Lung microvascular endothelial cell (primary cell): ENCODE measurements around the gene FGF14. TPM values are rescaled to one million over a fixed set of nuclear protein-coding genes. Genes with fewer than 3 reads are reported as not detected.
A peak's percentile ranks its signal among the peaks of the same experiment; 100 is the strongest.

Source experiments
- DNase-seq, 2 donors: peaks; one replicate each; pipeline versions ENCODE4 v3.0.0 to v3.0.0-alpha.2; 2010; ENCODE audit warnings: low read depth in 2 of 2
- total RNA-seq: library from RNA; depleted of rRNA; stranded (reverse); fragments of >200 nt; gene quantifications from 2 replicates; pipeline ENCODE4 v1.2.1, GENCODE V29; 2014

FGF14 gene
- total RNA-seq, 1 donor from 2014 or later = 0.79 TPM

DNA sequence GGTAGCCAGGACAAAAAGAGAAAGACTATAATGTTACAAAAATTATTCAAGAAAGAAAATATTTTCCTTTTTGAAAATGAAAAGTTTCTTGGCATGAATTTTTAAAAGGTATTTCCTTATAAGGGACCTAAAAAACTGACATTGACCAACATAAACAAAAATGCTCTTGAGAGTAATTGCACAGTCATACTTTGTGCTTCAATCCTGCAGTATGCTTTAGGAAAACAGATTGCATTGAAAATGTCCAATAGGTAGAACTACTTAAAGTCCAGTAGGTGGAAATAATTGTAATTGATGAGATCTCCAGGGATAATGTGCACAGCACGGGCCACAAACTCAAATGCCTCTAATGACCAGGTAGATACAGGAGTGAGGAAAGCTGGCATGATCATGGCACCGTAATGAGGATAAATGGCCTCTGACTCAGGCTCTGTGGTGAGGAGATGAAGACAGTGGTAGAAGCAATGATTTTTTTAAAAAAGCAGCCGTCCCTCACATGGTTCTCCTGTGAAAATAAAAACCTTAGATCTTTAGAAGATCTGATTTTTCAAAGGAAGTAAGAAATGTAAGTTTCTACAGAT lies 671.3 kb downstream of the FGF14 start:
- DNase-seq = no peak

DNA sequence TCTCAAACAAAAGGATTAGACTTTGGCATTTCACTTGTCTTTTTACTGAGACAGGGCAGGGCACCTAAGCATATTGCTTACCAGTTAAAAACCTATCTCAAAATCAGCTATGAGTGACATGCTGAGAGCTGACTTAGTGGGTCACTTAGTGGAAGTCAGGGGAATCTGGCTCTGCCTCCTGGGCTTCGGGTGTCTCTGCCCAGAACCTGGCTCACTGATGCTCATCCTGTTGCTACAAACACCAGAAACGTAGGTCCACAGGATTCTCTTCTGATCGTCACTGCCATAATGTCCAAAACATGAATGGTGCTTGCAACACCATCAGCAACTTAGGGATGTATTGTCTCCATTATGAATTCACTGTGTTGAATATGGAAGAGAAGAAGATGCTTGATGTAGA lies 673.2 kb downstream of the FGF14 start:
- DNase-seq = no peak

DNA sequence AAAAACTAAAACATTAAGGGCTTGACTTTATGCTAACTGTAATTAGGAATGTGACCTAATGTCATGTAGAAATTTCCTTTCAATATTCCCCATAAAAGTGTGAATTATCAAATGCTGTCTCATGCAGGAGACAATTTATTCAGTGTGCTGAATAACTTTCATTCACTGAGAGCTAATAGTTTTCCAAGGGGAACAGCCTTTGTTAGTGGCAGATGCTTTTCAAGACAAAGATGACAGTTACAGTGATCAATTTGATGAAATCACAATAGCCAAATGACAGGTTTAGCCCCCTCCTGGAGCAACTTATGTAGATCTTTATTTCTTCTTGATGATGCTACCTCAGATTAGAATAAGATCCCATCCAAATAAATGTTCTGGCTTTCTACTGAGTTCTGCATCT lies 673.8 kb downstream of the FGF14 start:
- no peak for DNase-seq

DNA sequence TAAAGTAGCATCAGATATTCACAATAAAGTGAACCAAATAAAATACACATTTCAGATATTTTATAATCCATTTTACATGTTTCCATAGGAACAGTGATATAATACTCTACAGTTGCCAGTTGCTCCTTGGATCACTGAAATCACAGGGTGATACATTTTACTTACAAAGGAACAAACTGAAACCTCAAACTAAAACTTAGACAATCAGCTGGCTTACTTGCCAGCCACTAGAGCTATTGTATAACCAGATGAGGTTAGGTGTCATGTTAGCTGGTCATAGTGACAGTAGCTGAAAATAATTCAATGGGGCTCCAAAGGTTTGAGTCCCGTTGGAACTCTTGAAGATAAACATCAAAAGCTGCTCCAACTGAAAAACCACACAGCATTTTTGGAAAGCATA lies 674.7 kb downstream of the FGF14 start:
- peak in 1 of 2 donors; percentile 8 for DNase-seq

DNA sequence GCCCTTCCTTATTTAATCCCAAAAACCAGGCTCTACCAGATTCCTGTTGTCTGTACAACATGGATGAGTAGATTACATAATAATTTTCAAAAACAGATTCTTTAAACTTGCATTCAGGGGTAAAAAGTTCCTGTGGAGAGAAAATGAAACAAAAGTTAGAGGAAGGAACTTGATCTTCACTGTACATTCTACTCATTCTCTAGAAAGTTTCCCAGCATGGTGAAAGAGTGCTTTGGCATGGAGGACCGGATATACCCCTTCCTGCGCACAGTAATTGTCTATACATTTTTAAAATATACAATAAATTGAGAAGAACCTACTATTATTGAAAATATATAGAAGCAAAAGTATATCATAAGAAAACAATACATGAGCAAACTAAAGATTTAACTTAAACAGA lies 675.2 kb downstream of the FGF14 start:
- DNase-seq = peak in 1 of 2 donors; percentile 28

DNA sequence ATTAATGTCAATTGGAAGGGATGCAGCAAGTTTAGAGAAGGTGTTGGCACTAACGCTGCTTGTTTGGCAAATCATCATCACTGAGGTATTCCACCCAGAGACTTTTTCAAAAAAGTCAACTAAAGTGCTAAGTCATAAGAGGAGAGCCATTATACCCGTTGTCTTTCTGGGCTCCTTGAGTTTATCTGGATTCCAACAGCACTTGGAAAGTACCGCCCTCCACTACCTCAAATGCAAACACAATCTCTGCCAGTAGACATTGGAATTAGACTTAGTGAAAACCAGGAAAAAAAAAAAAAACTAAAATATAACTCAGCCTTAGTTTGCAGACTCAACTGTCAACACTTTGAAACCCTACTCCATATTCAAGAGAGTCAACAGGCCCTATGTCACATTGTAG lies 683.4 kb downstream of the FGF14 start:
- DNase-seq = no peak

DNA sequence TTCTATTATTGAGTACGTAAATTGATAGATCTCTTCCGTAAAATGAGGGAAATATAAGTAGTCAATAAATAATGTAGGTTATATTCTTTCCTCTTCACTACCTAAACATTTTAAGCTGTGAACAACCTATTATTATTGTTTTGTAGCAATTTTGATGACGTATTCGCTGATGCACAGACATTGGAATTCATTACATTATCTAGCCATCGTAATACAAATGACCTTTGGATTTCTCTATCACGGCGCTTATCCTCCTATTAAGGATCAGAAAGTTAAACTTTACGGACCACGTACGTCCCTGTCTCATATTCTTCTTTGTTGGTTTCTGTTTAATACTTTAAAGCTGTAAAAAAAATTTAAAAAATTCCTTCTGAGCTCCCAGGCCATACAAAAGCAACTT lies 684.5 kb downstream of the FGF14 start:
- no peak for DNase-seq

DNA sequence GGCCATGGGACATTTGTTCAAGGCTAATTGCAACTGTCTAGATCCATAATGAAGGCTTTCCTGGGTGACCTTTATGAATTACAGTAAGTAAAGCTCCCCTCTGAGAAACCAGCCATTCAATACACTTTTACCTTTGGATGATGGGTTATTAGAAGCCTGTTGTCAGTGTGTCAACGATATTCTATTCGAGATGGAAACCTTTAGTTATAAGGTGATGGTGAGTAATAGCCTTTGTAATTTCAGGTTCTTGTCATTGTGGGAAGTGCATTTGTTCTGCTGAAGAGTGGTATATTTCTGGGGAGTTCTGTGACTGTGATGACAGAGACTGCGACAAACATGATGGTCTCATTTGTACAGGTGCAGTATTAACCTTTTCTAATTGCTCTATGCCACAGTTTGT lies 687.7 kb downstream of the FGF14 start:
- DNase-seq = no peak

DNA sequence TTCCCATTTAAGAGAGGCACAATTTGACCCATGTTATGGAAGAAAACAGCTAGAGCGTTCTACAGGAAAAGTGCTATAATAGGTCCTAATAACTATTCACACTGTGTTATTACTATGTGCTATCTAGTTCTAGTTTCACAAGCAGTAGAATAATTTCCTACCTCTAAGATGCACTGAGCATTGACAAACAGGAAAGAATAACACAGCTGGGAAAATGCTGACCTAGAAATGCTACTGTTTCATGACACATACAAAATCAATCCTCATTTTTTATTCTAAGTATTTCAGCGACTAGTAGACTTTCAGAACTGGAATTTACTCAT lies 689.9 kb downstream of the FGF14 start:
- no peak for DNase-seq

DNA sequence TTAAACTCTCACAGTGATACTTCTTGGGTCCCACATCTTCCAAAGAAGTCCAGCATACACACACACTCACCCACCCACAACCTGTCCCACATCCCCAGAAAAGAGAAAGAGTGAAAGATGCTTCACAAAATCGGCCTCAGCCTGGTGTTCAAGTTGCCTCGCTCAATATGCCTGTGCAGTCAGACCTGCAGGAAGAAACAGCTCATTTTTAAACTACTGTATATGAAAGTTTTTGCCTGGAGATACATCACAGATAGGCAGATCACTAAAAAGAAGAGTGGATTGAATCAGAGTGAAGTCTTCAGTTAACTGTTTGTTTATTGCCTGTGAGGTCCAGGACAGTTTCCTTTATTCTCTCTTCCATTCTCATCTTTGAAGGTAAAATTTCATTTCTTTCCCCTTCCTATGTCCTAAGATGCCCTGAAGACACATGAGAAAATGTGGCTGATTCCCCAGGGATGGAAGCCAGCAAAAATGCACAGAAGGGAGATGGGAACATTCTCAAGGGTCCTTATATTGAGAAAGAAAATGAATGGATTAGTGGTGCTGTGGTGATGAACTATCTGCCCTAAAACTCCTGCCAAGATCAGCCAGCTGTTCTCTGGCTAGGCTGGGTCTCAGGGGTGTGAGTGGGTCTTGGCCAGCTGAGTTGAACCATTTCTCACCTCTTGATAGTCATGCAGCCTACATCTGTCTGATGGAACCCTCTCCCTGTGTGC lies 690.4 kb downstream of the FGF14 start:
- no peak for DNase-seq

DNA sequence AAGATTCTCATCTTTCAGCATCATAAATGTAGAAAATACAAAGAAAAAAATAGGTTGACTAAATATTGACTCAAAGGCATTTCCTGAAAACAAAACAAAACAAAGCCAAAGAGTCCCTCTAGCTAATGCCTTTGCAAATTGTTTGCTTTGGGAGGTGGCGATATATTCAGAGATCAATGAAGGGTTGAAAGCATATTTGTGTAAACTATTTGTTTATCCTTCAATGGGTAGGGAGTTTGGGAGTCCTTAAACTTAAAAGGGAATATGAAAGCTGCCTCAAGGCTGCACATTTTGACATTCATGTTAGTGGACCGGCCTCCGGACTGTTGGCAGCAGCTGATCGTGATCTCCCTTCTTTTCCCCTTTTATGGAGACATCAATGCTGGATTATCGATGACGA lies 691.9 kb downstream of the FGF14 start:
- DNase-seq = no peak

DNA sequence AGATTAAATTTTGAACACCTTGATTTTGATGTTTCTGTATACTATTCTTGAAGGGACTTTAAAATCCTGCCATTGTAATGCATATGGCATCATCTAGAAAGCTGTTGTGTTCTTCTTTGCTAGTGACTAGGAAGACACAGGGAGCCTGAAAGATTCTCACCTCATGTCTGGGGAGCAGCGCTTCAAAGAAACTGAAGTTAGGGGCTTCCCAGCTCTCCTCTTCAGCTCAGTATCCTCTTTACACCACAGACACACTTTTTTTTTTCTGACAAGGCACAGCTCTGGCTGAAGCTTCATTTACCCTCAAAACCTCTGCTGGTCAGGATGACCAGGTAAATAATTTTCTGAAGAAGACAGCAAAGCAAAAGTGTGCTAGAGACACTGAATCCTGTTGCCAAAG lies 693.7 kb downstream of the FGF14 start:
- no peak for DNase-seq

DNA sequence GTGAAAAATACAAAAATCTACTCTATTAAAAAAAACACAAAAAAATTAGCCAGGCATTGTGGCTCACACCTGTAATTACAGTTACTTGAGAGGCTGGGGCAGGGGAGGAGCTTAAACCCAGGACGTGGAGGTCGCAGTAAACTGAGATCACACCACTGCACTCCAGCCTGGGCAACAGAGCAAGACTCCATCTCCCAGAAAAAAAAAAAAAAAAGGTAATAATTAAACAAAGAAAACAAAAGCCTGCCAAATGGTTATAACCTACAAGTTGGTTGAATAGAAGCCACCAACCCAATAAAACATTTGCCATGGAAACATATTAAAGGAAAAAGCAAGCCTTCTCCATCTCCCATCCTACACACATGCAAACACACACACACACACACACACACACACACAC lies 694.2 kb downstream of the FGF14 start:
- DNase-seq = no peak

DNA sequence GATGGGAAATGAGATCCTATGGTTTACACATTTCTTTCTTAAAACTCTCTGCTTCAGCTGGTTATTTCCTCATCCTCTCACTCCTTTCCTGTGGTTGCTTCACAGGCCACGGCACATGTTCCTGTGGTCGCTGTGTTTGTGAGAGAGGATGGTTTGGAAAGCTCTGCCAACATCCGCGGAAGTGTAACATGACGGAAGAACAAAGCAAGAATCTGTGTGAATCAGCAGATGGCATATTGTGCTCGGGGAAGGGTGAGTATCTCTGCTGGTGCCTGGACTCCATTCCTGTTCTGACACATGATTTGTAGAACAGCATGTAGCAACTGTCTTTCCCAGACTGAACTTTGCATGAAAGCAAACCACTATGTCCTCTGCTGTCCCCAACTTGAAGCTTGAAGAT lies 695.2 kb downstream of the FGF14 start:
- peak; percentile 90 to 92 for DNase-seq

DNA sequence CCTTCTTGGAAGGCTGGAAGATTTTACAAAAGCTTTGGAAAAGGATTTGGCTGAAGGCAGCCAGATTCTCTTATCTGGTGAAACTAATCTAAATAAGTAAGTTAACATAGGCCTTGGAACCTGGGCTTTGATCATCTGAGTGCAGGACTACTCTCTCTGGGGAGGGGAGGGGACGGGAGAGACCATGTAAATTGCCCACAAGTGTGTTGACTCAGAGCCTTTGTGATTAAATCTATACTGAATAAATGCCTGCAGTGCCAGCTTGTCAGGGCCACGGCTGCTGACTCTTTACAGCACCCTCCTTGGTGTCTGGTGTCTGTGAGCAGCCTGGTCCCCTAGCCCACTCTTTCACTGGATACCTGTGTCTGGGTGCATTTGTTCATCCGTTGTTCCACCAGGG lies 698.0 kb downstream of the FGF14 start:
- no peak for DNase-seq

DNA sequence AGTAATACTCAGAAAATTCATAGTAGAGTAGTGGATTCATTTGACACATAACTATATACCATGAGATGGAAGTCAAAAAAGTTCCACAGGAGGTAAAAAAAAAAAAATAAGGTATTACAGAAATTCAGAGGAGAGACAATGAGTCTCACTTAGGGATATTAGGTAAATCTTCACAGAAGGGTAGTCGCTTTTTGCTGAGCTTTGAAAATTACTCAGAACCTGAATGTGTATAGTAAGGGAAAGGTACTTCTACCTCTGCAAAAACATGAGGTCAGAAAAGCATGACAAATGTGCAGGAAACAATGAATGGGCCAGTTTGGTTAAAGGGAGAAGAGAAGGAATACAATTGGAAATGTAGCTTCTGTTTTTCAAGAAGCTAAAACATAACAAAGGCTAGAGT lies 698.8 kb downstream of the FGF14 start:
- DNase-seq = no peak

DNA sequence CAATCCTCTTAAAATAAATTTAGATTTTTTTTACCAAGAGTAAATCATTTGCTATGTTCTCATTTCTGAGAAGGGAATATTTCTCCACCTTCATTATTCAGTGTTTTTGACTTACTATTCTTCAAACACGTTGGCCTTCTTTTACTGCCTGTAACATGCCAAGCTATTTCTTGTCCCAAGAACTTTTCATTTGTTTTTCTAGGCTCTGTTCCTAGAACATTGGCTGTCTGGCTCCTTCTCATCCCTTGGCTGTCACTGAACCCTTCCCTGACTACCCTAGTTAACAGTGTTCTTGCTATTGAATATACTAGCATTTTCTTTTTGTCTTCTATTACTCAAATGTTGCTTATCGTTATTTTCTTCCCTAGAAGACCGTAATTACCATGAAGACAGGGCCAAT lies 701.2 kb downstream of the FGF14 start:
- no peak for DNase-seq

DNA sequence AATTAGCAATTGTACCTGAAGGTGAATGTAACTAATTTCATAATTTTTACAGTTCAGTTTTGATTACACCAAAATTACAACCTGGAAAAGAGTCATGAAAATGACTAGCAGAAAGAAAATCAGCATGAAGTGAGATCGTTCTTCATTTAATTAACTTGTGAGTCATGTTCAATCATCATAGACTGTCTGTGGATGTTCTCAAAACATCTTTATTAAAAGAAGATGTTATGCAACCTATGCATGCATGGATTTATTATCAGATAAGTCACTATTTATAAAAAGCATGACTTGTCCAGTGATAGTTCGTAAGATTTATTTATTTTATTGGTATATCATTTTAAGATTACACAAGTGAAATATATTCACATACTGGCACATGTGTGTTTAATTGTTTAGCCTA lies 703.4 kb downstream of the FGF14 start:
- DNase-seq = no peak

DNA sequence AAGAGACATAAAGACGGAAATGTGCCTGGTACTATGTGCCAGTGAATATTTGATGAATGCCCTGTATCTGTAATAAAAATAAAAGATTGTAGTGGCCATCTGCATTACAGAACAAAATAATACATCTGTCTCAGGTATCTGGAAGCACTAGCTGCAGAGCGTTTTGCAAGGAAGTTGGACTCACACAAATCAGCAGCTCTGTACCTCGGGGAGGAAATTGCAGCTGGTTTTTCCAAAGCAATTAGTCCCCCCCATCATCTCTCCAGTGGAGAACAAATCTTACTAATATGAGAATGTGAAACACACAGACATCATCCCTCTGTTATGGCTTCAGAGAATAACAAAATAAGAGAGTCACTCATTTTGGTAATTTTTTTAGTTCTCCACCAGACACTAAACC lies 704.1 kb downstream of the FGF14 start:
- no peak for DNase-seq

DNA sequence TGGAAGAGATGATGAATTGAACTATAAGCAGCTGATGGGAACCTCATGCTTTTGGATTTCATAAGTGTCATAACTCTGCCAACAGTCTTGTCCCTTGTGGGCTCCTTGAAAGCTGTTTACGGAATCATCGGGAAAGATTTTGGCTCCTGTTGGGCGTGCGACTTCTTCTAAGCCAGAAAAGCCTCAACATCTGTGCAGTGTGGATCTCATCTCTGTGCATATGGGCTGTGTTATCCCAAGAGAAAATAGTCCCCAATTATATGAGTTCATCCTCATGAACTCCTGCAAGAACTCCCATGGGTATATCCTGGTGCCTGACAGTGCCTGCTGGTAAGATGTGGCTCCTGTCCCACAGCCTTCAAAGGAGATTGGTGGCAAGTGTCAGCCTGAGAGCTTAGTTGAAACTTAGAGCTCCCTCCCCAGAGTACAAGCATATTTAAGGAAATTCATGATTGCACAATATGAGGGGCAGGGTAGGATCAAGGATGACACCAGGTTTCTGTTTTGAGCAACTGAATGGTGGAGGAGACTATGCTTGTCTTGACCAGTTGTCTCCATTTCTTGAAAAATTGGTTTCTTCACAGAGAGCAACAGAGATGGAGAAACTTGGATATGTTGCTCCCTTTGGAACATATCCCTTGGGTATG lies 705.9 kb downstream of the FGF14 start:
- DNase-seq = no peak

DNA sequence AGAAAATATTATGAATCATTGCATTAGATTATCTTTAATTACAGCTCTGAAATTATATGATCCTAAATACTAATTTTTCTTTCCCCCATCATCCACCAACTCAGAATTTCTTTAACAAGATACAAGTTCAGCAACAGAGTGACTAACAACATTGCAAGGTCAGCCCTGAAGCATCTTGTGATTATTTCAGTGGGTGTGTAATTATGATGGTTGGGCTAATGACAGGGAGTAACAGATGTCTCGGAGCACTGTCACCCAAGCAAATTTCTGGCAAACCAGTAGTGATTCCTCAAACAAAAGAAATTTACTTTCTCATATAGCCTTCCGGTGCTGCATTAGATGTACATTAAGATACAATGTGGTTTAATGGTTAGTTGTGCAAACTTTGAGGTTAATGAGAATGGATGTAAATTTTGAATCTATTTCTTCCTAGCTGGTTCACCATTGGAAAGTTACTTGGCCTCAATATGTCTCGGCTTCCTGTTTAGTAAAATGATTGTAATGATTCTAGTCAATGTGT lies 710.4 kb downstream of the FGF14 start:
- DNase-seq = no peak

DNA sequence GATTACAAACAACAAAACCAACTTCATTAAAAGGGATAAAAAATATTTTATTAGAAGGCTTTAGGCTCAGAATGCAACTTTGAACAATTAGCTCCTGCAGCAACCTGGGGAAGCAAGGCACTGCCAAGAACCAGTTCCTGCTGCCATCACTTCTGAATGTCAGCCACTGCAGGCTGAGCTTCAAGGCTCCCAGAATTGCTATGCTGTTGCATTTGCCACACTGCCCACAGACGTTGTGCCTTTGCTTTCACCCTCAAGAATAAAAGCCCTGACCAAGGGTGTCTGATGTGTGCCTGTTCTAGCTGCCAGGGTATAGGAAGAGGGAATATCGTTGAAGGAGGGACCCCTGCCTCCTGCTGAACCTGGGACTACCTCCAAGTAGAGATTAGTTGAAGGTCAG lies 711.0 kb downstream of the FGF14 start:
- DNase-seq = no peak

DNA sequence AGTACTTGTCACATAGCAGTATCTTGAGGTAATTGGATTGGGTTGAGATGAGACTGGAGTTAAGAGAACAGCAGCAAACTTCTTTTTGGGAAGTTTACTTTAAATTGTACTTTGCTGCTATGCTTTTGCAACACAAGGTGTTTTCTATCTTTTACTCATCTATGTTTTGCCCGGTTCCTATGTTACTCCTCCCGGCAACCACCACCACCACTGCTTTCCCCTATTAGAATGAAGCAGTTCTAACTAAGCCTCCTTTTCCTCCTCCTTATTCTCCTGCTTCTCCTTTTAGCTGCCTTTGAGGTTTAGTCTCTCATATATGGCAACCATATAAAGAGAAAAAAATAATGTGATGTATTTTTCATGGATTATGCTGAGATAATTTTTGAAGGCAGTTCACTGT lies 715.8 kb downstream of the FGF14 start:
- no peak for DNase-seq
